Measurements from ENCODE around the gene PTOV1.

PTOV1 gene

GRCh38 chr19:49875177-49875576 lies 24.2 kb downstream of the PTOV1 start:
- no peak for DNase-seq (ENCODE audit: low spot score)

GRCh38 chr19:49875857-49876421 lies 25.0 kb downstream of the PTOV1 start:
- DNase-seq (ENCODE audit: low spot score), result peak; percentile 53

- DNase-seq (ENCODE audit: low spot score), result peak; percentile 82
These were observed 25.6 kb downstream of the PTOV1 start for GRCh38 chr19:49876422-49877019.

GRCh38 chr19:49877020-49877878 lies 26.3 kb downstream of the PTOV1 start, which contains the start of the genes AKT1S1 and TBC1D17:
TSS of gene AKT1S1 (minus strand) at chr19:49877355. CDS start at chr19:49873295, 4,060 bp downstream.
TSS of gene TBC1D17 (plus strand) at chr19:49877702. CDS start at chr19:49877724, 22 bp downstream.
- DNase-seq (ENCODE audit: low spot score), result peak; percentile 100

GRCh38 chr19:49877879-49878743 lies 27.2 kb downstream of the PTOV1 start:
- peak; percentile 98 for DNase-seq (ENCODE audit: low spot score)

GRCh38 chr19:49878744-49879070 lies 27.7 kb downstream of the PTOV1 start:
- no peak for DNase-seq (ENCODE audit: low spot score)

- no peak for DNase-seq (ENCODE audit: low spot score)
These were observed 28.4 kb downstream of the PTOV1 start for GRCh38 chr19:49879243-49879963.

- no peak for DNase-seq (ENCODE audit: low spot score)
These were observed 29.4 kb downstream of the PTOV1 start for GRCh38 chr19:49880162-49880869.

- no peak for DNase-seq (ENCODE audit: low spot score)
These were observed 30.2 kb downstream of the PTOV1 start for GRCh38 chr19:49881186-49881585.

GRCh38 chr19:49881672-49882394 lies 30.9 kb downstream of the PTOV1 start:
- no peak for DNase-seq (ENCODE audit: low spot score)

GRCh38 chr19:49882643-49883042 lies 31.7 kb downstream of the PTOV1 start:
- DNase-seq (ENCODE audit: low spot score), result no peak

- DNase-seq (ENCODE audit: low spot score), result no peak
These were observed 32.1 kb downstream of the PTOV1 start for GRCh38 chr19:49883094-49883493.

- no peak for DNase-seq (ENCODE audit: low spot score)
These were observed 33.1 kb downstream of the PTOV1 start for GRCh38 chr19:49884109-49884508.

GRCh38 chr19:49884760-49885159 lies 33.8 kb downstream of the PTOV1 start:
- DNase-seq (ENCODE audit: low spot score), result no peak

GRCh38 chr19:49887037-49887664 lies 36.2 kb downstream of the PTOV1 start:
- DNase-seq (ENCODE audit: low spot score), result no peak

- DNase-seq (ENCODE audit: low spot score), result no peak
These were observed 36.9 kb downstream of the PTOV1 start for GRCh38 chr19:49887665-49888509.

- DNase-seq (ENCODE audit: low spot score), result no peak
These were observed 37.5 kb downstream of the PTOV1 start for GRCh38 chr19:49888510-49888824.

GRCh38 chr19:49889038-49889686 lies 38.2 kb downstream of the PTOV1 start:
- DNase-seq (ENCODE audit: low spot score), result no peak

All from hepatic stellate cell (primary cell).